Measurements from ENCODE around the gene ITFG2.

DNA sequence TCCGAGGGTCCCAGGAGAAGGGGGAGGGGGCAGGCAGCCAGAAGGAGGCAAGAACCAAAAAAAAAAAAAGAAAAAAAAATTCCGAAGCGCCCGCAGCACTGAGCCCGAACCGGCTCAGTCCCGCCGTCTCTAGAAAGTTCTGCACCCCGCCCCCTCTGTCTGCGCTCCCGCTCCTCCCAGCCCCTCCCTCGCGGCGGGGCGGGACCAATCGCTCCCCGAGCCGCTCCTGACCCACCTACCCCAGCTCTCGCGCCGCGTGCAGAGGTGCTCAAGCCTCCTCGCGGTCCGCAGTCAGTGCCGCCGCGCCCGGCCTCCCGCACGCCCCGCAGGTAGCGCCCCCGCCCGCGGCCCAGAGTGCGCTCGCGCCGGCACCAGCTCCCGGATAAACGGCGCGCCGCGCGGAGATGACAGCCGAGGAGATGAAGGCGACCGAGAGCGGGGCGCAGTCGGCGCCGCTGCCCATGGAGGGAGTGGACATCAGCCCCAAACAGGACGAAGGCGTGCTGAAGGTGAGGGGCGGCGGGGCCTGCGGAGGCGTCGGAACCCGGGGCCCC, 17.7 kb upstream of the ITFG2 start, which contains the start of gene FKBP4:
- no peak for TF ChIP-seq EZH2 (IDR thresholded peaks at IDR 0.05; ENCODE audit: borderline replicate concordance, low read depth, low read length, severe bottlenecking)
- no peak for TF ChIP-seq CTCF (IDR thresholded peaks at IDR 0.05; ENCODE audit: borderline replicate concordance, extremely low read depth, low read length, poor library complexity, severe bottlenecking)

Measured in DND-41 (cell line).